Brain pericyte (primary cell): ENCODE measurements around the gene PRKCG.

Source experiments
- DNase-seq: peaks from one replicate; pipeline ENCODE4 v3.0.0-alpha.2; 2012; ENCODE audit warnings: low read depth, low spot score

The PRKCG gene

DNA sequence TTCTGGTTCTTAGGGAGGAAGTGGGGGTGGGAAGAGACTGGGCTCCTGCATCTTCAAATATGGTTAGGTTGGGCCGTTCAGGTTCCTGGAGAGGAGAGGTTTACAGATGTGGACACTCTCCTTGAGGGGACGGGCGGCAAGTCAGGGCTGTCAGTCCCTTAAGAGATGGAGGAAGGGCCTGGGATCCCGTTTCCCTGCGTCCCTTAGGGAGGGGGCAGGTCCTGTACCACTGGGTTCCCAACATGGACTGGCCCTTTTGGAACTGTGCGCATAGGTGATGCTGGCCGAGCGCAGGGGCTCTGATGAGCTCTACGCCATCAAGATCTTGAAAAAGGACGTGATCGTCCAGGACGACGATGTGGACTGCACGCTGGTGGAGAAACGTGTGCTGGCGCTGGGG lies 16.2 kb downstream of the PRKCG start:
- DNase-seq: no peak

DNA sequence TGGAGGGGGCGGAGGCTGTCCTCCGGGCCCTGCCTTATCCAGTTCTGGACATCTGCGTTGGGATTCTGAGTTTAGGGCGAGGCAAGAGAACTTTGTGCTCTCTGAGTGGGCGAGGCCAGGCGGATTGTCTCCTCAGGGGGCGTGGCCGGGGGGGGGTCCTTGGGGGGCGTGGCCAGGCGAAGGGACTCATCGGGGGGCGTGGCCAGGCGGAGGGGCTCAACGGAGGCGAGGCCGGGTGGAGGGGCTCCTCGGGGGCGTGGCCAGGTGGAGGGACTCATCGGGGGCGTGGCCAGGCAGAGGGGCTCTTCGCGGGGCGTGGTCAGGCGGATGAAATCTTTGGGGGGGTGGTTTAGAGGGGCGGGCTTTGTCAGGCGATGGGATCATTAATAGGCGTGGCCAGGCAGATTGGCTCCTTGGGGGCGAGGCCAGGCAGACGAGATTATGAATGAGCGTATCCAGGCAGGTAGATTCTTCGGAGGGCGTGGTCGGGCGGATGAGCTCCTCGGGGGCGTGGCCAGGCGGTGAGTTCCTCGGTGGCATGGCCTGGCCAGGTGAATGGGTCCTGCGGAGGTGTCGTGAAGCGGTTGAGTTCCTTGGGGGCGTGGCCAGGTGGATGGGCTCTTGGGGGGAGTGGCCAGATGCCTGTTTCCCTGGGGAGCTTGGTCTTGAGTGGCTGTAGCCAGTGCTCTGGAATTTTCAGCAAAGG lies 16.8 kb downstream of the PRKCG start:
- no peak for DNase-seq

DNA sequence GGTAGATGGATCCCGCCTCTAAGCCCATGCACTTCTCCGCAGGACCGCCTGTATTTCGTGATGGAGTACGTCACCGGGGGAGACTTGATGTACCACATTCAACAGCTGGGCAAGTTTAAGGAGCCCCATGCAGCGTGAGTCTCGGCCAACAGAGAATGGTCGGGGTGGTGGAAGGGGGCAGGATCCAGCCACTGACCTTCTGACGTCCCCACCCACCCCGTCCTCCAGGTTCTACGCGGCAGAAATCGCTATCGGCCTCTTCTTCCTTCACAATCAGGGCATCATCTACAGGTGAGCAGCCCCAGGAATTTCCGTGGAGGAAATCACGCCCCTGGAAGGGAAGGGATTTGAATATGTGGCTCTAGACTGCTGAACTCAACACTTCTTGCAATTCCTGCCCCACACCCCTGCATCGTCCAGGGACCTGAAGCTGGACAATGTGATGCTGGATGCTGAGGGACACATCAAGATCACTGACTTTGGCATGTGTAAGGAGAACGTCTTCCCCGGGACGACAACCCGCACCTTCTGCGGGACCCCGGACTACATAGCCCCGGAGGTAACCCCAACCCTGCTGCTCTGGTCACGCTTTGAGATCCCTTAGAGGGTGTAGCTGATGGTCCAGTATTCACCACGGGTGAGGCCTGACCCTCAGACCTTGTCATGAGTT lies 18.3 kb downstream of the PRKCG start:
- no peak for DNase-seq

DNA sequence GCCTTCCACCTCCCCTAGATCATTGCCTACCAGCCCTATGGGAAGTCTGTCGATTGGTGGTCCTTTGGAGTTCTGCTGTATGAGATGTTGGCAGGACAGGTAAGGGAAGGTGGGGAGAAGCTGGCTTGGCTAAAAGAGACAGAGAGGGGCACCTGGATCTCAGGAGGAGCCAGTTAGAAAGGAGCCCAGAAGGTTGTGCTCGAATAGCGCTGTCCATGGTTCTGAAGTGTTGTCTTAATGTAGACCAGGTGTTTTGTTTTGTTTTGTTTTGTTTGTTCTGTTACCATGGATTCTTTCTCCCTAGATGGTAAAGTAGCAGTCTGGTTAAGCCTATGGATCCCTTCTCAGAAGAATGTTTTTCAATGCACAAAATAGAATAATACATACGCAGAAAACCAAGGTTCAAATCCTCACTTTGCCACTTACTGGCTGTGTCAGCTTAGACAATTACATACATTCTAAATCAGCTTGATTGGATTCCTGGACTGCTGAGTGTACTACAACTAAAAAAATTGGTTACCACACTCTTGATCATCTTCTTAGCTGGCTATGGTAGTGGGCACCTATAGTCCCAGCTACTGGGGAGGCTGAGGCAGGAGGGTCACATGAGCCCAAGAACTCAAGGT lies 21.2 kb downstream of the PRKCG start:
- no peak for DNase-seq

DNA sequence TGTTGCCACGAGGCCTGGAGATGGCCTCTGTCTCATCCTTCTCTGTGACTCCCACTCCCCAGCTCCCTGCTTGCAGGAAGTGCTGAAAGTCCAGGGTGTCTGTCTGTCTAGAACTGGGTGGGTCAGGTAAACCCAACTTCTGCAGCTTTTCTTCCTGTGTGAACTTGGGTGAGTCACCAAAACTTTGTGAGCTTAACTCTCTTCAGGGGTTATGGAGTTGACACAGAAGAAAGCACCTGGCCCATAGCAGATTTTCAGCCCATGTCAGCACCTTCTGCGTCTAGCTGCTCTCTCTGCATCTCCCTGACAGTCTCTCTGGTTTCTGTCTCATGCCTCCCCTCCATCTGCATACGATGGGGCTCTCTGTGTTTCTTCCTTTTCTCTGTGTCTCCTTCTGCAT lies 22.9 kb downstream of the PRKCG start:
- DNase-seq: no peak

DNA sequence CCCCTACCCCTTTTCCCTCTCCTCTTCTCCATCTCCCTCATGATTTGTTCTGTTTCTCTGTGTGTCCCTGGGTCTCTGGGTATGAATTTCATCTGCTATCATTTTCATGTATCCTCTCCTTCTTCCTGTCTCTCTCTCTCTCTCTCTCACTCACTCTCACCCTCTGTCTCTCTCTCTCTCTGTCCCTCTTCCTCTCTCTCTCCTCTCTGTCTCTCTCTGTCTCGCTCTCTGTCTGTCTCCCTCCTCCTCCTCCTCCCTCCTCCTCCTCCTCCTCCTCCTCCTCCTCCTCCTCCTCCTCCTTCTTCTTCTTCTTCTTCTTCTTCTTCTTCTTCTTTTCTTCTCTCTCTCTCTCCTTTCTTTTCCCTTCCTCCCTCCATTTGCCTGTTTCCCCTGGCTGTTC lies 23.8 kb downstream of the PRKCG start:
- DNase-seq: no peak

DNA sequence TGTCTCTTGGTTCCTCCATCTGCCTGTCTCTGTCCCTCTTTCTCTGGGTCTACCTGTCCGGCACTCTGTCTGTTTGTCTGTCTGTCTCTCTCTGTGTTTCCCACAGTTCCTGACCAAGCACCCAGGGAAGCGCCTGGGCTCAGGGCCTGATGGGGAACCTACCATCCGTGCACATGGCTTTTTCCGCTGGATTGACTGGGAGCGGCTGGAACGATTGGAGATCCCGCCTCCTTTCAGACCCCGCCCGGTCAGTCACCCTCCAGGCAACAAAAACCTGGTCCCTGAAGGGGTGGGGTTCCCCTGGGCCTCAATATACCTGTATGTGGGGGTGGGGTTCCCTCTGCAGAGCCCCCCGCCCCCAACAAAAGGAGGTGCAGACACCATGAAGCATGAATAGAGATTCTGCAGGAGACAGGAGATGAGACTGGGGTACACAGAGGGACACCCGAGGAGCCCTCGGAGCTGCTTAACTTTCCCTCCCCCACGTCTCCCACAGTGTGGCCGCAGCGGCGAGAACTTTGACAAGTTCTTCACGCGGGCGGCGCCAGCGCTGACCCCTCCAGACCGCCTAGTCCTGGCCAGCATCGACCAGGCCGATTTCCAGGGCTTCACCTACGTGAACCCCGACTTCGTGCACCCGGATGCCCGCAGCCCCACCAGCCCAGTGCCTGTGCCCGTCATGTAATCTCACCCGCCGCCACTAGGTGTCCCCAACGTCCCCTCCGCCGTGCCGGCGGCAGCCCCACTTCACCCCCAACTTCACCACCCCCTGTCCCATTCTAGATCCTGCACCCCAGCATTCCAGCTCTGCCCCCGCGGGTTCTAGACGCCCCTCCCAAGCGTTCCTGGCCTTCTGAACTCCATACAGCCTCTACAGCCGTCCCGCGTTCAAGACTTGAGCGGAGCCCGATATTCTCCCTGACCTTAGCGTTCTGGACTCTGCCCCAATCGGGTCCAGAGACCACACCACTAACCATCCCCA lies 24.5 kb downstream of the PRKCG start:
- no peak for DNase-seq

DNA sequence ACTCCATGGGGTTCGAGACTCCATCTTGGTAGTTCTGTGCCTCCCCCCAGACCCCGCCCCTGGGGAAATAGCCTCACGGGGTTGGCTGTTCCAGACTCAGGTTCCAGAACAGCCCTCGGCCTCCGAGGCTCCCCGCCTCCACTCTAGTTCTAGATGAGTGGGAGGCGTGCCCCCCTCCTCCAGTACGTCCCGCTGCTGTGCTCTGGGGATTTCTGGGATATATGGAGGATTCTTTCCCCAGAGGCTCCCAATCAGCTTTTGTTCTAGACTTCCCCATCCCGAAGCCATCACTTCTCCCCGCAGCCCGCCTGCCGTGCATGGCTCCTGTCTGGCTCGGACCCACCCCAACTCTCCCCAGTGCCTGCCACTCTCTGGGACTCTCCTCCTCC lies 25.2 kb downstream of the PRKCG start:
- DNase-seq: no peak

DNA sequence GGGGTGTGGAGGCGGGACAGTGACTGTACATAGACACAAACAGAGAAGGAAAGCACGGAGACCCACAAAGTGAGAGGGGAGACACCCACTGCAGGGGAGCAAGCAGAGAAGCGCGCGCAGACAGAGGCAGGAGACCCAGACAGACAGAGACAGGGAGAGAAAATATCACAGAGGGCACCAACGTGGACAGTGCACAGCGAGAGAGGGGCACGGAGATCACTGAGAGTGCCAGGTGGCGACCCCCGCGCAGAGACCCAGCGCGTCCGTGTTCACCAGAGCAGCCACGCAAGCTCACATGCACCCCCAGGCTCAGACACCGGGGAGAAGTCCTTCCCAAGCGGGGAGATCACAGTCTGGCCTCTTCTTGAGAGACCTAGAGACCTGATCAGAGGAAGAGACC lies 25.7 kb downstream of the PRKCG start:
- DNase-seq: no peak

DNA sequence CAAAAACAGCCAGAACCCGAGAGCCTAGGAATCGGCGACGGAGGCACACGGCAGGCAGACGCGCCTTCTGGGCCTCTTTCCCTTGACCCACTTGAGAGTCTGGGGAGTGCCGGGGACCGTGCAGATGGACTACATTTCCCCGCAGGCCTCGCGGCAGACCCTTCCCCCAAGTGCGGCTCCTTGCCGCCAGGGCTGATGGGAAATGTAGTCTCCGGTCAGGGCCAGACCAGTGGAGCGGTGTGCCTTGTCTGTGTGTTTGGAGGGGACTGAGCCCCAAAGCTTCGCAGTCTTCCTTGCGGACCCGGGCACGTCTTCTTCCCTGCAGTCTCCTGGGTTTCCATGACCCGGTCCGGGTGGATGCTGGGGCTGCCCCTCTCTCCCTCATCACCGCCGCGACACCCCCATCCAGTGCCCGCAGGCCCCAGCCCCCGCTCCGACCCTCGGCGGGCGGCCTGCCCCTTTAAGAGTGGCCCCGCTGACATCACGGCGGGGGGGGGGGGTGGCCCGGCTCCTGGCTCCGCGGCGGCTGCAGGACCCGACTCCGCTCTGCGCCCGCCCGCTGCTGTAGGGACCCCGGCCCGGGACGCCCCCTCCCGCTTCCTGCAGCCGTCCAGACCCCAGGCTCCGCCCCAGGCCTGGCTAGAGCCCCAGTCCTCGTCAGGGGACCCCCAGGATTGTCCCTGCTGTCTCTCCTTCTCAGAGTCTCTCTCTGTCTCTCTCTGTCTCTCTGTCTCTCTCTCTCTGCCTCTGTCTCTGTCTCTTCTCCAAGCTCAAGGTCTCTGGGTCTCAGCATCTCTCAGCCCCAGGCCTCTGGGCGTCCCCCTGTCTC lies 26.3 kb downstream of the PRKCG start:
- DNase-seq: no peak

DNA sequence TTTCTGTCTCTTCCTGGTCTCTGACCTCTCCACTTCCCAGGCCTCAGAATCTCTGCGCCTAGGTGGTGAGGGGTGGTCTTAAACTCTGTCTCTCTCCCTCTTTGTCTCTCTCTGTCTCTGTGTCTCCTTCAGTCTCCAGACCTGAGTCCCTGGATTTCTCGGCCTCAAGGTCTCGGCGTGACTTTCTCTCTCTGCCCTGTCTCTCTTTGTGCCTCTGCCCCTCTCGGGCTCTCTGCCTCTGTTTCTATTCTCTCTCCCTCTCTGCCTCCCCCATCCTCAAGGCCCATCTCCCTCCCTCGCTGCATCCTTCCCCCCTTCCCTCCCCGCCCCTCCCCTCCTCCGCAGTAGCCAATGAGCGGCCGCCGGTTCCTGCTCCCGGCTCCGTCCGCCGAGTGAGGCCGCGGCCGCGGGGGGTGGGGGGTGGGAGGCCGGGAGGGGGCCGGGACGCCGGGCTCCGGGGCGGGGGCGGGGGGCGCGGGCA lies 27.0 kb downstream of the PRKCG start, which contains the start of gene CACNG7:
TSS of gene CACNG7 (plus strand) at position 344 of the 481 bp plus-strand sequence. CDS start 3,554 bp downstream, outside the sequence.
- no peak for DNase-seq

DNA sequence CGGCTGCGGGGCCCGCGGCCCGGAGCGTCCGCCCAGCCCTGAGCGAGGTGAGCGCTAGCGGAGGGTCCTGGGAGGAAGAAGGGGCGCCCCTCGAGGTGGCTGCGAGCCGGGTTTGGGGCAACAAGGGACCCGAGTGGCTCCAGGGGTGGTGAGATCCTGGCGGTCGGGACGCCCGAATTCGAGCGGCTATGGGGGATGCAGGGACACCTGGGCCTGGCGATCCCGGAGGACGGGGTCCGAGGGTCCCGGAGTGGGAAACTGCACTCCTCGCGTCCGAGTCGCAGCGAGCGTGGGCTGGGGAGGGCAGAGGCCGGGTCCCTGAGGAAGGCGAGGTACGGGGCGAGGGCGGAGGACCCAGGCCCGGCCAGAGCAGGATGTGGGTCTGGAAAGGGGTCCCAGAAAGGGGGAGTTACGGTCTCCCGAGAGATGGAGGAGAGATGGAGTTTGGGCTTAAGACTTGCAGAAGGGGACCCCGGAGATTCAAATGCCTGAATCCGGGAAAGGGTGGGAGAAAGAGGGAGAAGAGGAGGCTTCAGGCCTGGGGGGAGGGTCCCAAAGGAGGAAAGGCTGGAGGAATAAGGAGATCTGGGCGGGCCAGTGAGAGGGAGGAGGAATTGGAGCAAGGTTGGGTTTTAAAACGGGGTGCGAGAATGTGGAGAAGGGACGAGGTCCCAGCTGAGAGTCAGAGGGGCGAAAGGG lies 27.6 kb downstream of the PRKCG start:
- DNase-seq: no peak

DNA sequence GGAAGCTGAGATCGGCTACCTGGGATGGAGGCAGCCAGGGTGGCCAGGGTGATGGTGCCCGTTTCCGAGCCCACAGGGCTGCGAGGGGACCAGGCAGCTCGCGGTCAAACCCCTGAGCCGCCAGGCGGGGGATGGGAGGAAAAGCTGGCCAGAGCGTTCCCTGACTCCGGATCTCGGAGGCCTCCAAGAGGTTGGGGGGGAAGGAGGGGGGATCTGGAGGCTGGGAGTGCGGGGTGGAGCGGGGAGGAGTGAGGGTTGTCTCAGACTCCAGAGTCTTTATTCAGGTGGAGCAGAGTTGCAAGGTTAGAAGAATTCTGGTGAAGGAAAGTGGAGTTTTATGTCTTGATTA lies 28.1 kb downstream of the PRKCG start:
- no peak for DNase-seq

DNA sequence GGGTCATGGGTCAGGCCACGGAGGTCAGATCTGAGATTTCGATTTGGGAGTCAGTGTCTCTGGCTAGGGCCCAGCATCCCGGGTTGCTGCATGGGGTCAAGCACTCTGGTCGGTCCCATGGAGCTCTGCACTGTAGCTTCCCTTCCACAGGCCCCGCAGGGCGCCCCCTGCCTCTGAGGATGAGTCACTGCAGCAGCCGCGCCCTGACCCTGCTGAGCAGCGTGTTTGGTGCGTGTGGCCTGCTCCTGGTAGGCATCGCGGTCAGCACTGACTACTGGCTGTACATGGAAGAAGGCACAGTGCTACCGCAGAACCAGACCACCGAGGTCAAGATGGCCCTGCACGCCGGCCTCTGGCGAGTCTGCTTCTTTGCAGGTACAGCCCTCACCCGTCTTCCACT lies 30.7 kb downstream of the PRKCG start:
- DNase-seq: no peak

DNA sequence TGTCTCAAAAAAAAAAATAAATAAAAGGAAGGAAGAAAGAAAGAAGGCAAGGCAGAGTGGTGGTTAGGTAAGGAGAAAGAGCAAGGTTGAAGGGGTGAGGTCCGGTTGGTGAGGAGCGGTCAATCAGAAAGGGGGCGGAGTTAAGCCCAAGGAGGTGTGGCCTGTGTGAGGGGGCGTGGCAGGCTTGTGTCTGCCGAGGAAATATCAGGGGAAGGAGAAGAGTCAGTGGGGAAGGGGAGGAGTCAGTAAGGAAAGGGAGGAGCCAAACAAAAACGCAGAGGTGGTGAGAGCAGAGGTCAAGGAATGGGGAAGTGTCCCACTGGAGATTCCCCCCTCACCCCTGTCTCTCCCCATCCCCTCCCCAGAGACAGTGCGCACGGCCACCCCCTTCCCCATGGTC lies 33.0 kb downstream of the PRKCG start:
- DNase-seq: no peak

DNA sequence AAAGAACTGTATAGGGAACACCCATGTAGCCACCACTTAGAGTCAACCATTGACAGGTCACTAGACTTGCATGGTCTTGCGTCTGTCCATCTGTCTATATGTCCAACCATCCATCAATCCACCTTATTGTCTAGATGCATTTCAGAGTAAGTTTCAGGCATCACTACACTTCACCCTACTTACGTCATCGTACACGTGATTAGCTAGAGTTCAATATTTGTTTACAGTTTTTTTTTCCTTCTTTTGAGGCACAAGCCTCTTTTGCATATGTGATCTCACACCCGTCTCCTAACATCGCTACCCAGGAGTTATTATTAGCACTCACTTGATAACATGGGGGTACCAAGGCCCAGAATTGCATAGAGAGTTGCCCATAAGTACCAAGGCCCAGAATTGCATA lies 34.0 kb downstream of the PRKCG start:
- DNase-seq: no peak

DNA sequence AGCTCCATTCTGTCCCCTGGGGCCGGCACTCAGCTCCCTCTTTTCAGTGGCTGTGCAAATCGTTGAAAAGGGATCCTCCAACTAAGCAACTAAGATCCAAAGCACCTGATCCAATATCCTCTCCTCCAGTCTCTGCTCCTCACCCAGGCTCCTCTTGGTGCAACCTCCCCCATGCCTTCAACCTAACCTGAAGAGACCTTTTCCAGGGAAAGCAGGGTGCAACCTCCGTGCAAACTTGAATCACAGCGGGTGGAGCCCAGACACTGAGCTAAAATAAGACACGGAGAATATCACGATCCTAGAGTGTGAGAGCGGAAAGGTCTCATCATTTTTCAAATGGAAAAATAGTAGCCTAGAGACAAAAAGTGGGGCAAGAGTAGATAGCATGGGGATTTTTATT lies 35.4 kb downstream of the PRKCG start:
- DNase-seq: no peak

DNA sequence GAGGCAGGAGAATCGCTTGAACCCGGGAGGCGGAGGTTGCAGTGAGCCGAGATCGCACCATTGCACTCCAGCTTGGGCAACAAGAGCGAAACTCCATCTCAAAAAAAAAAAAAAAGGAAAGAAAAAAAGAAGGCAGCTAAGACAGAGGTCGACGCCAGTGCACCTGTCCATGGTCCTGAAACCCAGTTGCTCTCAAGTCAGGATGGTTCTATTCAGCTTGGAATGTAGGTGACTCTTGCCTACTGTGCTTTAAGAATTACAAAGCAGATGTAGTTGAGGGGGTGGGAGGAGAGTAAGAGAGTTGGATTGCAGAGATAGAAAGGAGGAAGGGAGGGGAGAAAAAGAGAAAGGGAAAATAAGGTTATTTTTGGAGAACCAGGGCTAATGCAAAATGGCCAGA lies 45.7 kb downstream of the PRKCG start:
- DNase-seq: no peak

DNA sequence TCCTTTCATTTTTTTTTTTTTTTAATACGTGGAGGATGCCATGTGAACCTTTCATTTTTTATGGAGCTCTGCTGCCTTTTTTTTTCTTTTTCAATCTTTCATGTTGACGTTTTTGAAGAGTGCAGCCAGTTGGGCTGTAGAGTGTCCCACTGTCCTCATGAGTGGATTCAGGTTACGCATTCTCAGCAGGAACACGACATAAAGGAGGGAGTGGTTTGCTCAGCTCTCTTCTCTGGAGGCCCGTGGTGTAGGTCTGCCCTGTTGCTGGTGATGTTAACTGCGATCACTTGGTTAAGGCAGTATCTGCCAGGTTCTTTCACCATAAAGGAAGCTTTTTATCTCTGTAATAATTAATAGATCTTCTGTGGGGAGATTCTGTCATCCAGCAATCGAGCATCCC lies 54.0 kb downstream of the PRKCG start:
- DNase-seq: no peak
